ENCODE results near the gene CAMTA1.

CAMTA1 gene

GRCh38 chr1:7535934-7536878, 751.0 kb downstream of the CAMTA1 start:
- DNase-seq, result no peak

GRCh38 chr1:7536891-7537591, 751.8 kb downstream of the CAMTA1 start:
- DNase-seq, result peak; percentile 65

- DNase-seq, result peak; percentile 51
Measured at GRCh38 chr1:7538033-7538432, 752.8 kb downstream of the CAMTA1 start.

- no peak for DNase-seq
Measured at GRCh38 chr1:7538849-7539768, 753.9 kb downstream of the CAMTA1 start.

- peak; percentile 64 for DNase-seq
Measured at GRCh38 chr1:7539769-7540175, 754.5 kb downstream of the CAMTA1 start.

GRCh38 chr1:7540816-7541215, 755.6 kb downstream of the CAMTA1 start:
- no peak for DNase-seq

GRCh38 chr1:7541629-7542028, 756.4 kb downstream of the CAMTA1 start:
- no peak for DNase-seq

- DNase-seq, result no peak
Measured at GRCh38 chr1:7543718-7544090, 758.5 kb downstream of the CAMTA1 start.

- DNase-seq, result no peak
Measured at GRCh38 chr1:7549277-7550161, 764.3 kb downstream of the CAMTA1 start.

GRCh38 chr1:7550261-7550865, 765.1 kb downstream of the CAMTA1 start:
- DNase-seq, result no peak

GRCh38 chr1:7550981-7551380, 765.7 kb downstream of the CAMTA1 start:
- DNase-seq, result no peak

GRCh38 chr1:7551442-7551841, 766.2 kb downstream of the CAMTA1 start:
- DNase-seq, result no peak

GRCh38 chr1:7552402-7552801, 767.1 kb downstream of the CAMTA1 start:
- DNase-seq, result no peak

GRCh38 chr1:7553042-7553690, 767.9 kb downstream of the CAMTA1 start:
- no peak for DNase-seq

- no peak for DNase-seq
Measured at GRCh38 chr1:7554385-7555235, 769.4 kb downstream of the CAMTA1 start.

- no peak for DNase-seq
Measured at GRCh38 chr1:7555391-7556185, 770.3 kb downstream of the CAMTA1 start.

- DNase-seq, result no peak
Measured at GRCh38 chr1:7557301-7557891, 772.1 kb downstream of the CAMTA1 start.

GRCh38 chr1:7558041-7558461, 772.8 kb downstream of the CAMTA1 start:
- DNase-seq, result no peak

GRCh38 chr1:7558481-7558880, 773.2 kb downstream of the CAMTA1 start:
- DNase-seq, result no peak

Data from SHP77 treated with DMSO at 0.1 percent for 48 hours (cell line).